PC-9 (cell line): ENCODE data around the gene LMF1.

Source experiments
- EZH2 ChIP-seq: fragments of 200-600 bp; sonication (generic); IDR thresholded peaks from 2 replicates; pipeline ENCODE4 v1.8.0; 2017; ENCODE audit warnings: antibody characterized with exemption, low read depth
- TF ChIP-seq, protein P1 (sequence below): fragments of 200-600 bp; sonication (generic); conservative IDR thresholded peaks from 2 replicates; pipeline ENCODE4 v1.6.1; 2017; ENCODE audit warnings: mixed run types, antibody characterized with exemption, mild to moderate bottlenecking, moderate library complexity

DNA sequence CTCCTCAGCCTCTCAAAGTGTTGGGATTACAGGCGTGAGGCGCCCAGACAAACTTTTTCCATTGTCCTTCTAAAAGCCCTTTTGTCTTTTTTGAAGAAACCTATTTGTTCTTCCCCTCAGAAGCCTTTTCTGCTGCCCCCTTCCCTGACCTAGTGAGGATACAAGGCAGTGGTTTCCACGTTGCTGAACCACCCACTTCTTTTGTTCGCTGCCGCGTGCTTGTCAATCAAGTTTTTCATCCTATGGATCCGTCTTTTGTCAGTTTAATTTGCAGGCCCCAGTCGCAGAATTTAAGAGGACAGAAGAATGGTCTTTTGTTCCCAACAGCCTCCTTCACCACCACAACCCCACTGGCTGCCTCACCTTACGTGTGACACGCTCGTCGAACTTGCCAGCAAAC is 150.0 kb downstream of the LMF1 start:
- TF ChIP-seq, protein P1, sequence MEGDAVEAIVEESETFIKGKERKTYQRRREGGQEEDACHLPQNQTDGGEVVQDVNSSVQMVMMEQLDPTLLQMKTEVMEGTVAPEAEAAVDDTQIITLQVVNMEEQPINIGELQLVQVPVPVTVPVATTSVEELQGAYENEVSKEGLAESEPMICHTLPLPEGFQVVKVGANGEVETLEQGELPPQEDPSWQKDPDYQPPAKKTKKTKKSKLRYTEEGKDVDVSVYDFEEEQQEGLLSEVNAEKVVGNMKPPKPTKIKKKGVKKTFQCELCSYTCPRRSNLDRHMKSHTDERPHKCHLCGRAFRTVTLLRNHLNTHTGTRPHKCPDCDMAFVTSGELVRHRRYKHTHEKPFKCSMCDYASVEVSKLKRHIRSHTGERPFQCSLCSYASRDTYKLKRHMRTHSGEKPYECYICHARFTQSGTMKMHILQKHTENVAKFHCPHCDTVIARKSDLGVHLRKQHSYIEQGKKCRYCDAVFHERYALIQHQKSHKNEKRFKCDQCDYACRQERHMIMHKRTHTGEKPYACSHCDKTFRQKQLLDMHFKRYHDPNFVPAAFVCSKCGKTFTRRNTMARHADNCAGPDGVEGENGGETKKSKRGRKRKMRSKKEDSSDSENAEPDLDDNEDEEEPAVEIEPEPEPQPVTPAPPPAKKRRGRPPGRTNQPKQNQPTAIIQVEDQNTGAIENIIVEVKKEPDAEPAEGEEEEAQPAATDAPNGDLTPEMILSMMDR = no peak
- TF ChIP-seq EZH2 = no peak
